Smooth muscle cell (in vitro differentiated cells): Measurements from ENCODE around the gene MYLK. TPM values are rescaled to one million over a fixed set of nuclear protein-coding genes. Genes with fewer than 3 reads are reported as not detected.

ENCODE experiments used
- DNase-seq: peaks from one replicate; lab custom pipeline; 2025; ENCODE audit not compliant: unreplicated experiment; lab: John Stamatoyannopoulos, UW
- H2AFZ ChIP-seq: fragments of 200-600 bp; sonication (generic); 2 replicates; pipeline ENCODE4 v1.6.0; 2016; ENCODE audit warnings: antibody characterized with exemption, low read depth, mild to moderate bottlenecking
- H3F3A ChIP-seq: fragments of 200-600 bp; sonication (generic); 2 replicates; pipeline ENCODE4 v1.6.0; 2017; ENCODE audit warnings: antibody characterized with exemption, low read depth
- H3K27ac ChIP-seq: fragments of 200-600 bp; sonication (generic); 2 replicates; pipeline ENCODE4 v1.5.1; 2016; ENCODE audit warnings: low read depth, mild to moderate bottlenecking
- H3K27me3 ChIP-seq: fragments of 200-600 bp; sonication (generic); 2 replicates; pipeline ENCODE4 v1.6.1; 2016; ENCODE audit warnings: low read depth, mild to moderate bottlenecking
- H3K36me3 ChIP-seq: fragments of 200-600 bp; sonication (generic); 2 replicates; pipeline ENCODE4 v1.5.1; 2016; ENCODE audit warnings: low read depth
- H3K4me1 ChIP-seq: fragments of 200-600 bp; sonication (generic); 2 replicates; pipeline ENCODE4 v1.5.1; 2016; ENCODE audit warnings: low read depth
- H3K4me2 ChIP-seq: fragments of 200-600 bp; sonication (generic); 2 replicates; pipeline ENCODE4 v1.6.0; 2016; ENCODE audit warnings: mild to moderate bottlenecking
- H3K4me3 ChIP-seq: fragments of 200-600 bp; sonication (generic); 2 replicates; pipeline ENCODE4 v1.5.1; 2016; ENCODE audit warnings: mild to moderate bottlenecking
- H3K79me2 ChIP-seq: fragments of 200-600 bp; sonication (generic); 2 replicates; pipeline ENCODE4 v1.6.0; 2016; ENCODE audit warnings: low read depth, mild to moderate bottlenecking
- H3K9ac ChIP-seq: fragments of 200-600 bp; sonication (generic); 2 replicates; pipeline ENCODE4 v1.6.0; 2016; ENCODE audit warnings: low read depth
- H3K9me3 ChIP-seq: fragments of 200-600 bp; sonication (generic); replicated peaks from 2 replicates; pipeline ENCODE4 v1.5.1; 2016; ENCODE audit warnings: low read depth
- H4K20me1 ChIP-seq: fragments of 200-600 bp; sonication (generic); 2 replicates; pipeline ENCODE4 v1.6.0; 2016; ENCODE audit warnings: low read depth
- WGBS: methylation state at CpG from one replicate; pipeline ENCODE4 v1.1.7; 2016; ENCODE audit warnings: low lambda C conversion rate; 5-methylcytosine and 5-hydroxymethylcytosine counted together
- polyA plus RNA-seq: library from polyadenylated mRNA; unstranded; fragments of >200 nt; fragmentation: Nextera tagmentation; extraction: Ambion mirVana; gene quantifications from 2 replicates; pipeline ENCODE4 v1.2.1, GENCODE V29; 2016
- total RNA-seq: library from RNA; depleted of rRNA; stranded (reverse); fragments of >200 nt; gene quantifications from 2 replicates; pipeline ENCODE4 v1.2.3, GENCODE V29; 2014
- TF ChIP-seq, protein P1 (sequence below): fragments of 200-600 bp; sonication (generic); IDR thresholded peaks from 2 replicates; pipeline ENCODE4 v1.5.1; 2017; ENCODE audit warnings: borderline replicate concordance, mild to moderate bottlenecking, antibody characterized with exemption; ENCODE audit not compliant: insufficient read depth, poor library complexity, severe bottlenecking

MYLK gene
- total and polyA plus RNA-seq, 2 experiments from 2014 or later = 13.6 to 25.5 TPM

GRCh38 chr3:123776071-123776782, 107.9 kb downstream of the MYLK start:
- H3K4me1 ChIP-seq = peaks cover 15% of the 10 kb centered on the region

DNA sequence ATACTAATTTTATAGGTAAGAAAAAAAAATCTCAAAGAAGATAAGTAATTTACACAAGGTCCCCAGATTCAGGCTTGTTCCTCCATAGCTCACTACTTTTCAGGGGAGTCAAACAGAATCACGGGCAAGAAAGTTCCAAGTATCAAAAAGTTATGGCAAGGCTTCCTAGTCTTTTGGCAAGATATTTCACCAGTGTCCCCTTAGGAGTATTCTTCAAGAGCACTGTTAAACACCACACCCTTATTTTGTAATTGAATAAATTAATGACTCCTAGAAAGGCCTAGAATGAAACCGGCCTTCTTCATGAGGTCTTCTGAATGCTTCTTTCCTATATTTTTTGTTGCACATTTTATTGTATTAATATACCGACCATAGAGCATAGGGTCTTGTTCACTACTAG, 109.7 kb downstream of the MYLK start:
- Histone ChIP-seq H3K4me3 (no peak overlapping the region), H3F3A (no peaks in the 10 kb centered on the region), H3K4me1 (peaks cover 11% of the 10 kb centered on the region), H3K9ac (no peak overlapping the region), H3K27ac (no peak overlapping the region), H3K79me2 (no peaks in the 10 kb centered on the region), H3K9me3 (no peaks in the 10 kb centered on the region), H2AFZ (no peak overlapping the region), H3K36me3 (no peaks in the 10 kb centered on the region), H4K20me1 (no peaks in the 10 kb centered on the region), H3K27me3 (no peaks in the 10 kb centered on the region), H3K4me2 (no peak overlapping the region)
- 94% methylated on average over 3 of the region's 3 CpGs for WGBS
- TF ChIP-seq, protein P1, sequence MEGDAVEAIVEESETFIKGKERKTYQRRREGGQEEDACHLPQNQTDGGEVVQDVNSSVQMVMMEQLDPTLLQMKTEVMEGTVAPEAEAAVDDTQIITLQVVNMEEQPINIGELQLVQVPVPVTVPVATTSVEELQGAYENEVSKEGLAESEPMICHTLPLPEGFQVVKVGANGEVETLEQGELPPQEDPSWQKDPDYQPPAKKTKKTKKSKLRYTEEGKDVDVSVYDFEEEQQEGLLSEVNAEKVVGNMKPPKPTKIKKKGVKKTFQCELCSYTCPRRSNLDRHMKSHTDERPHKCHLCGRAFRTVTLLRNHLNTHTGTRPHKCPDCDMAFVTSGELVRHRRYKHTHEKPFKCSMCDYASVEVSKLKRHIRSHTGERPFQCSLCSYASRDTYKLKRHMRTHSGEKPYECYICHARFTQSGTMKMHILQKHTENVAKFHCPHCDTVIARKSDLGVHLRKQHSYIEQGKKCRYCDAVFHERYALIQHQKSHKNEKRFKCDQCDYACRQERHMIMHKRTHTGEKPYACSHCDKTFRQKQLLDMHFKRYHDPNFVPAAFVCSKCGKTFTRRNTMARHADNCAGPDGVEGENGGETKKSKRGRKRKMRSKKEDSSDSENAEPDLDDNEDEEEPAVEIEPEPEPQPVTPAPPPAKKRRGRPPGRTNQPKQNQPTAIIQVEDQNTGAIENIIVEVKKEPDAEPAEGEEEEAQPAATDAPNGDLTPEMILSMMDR = no peak
- DNase-seq = no peak

More at GRCh38 chr3:123776071-123776782, 107.9 kb downstream of the MYLK start:
- Histone ChIP-seq H3K27ac (no peak overlapping the region), H4K20me1 (no peaks in the 10 kb centered on the region), H2AFZ (no peak overlapping the region), H3K27me3 (no peaks in the 10 kb centered on the region), H3K4me3 (no peak overlapping the region), H3K36me3 (no peaks in the 10 kb centered on the region), H3K9ac (no peak overlapping the region), H3K9me3 (no peaks in the 10 kb centered on the region), H3K4me2 (no peak overlapping the region), H3F3A (peaks cover 4% of the 10 kb centered on the region), H3K79me2 (no peaks in the 10 kb centered on the region)
- DNase-seq = no peak
- WGBS = 88% methylated on average over 5 of the region's 5 CpGs
- TF ChIP-seq, protein P1 = no peak

GRCh38 chr3:123773681-123774431, 110.3 kb downstream of the MYLK start:
- Histone ChIP-seq H3K27me3 (no peaks in the 10 kb centered on the region), H4K20me1 (no peaks in the 10 kb centered on the region), H3K9me3 (no peaks in the 10 kb centered on the region), H3K4me2 (no peak overlapping the region), H3K9ac (no peak overlapping the region), H3K79me2 (no peaks in the 10 kb centered on the region), H3K4me1 (peaks cover 11% of the 10 kb centered on the region), H3K4me3 (no peak overlapping the region), H3K36me3 (no peaks in the 10 kb centered on the region), H3K27ac (no peak overlapping the region), H2AFZ (no peak overlapping the region), H3F3A (no peaks in the 10 kb centered on the region)
- WGBS = 72% methylated on average over 7 of the region's 7 CpGs
- TF ChIP-seq, protein P1 = no peak
- no peak for DNase-seq
